ENCODE data around the gene SOCS1. TPM values are rescaled to one million over a fixed set of nuclear protein-coding genes. Genes with fewer than 3 reads are reported as not detected.

The SOCS1 gene
- total and polyA plus RNA-seq, 2 experiments from 2014 or later, result 84.7 to 104 TPM

DNA sequence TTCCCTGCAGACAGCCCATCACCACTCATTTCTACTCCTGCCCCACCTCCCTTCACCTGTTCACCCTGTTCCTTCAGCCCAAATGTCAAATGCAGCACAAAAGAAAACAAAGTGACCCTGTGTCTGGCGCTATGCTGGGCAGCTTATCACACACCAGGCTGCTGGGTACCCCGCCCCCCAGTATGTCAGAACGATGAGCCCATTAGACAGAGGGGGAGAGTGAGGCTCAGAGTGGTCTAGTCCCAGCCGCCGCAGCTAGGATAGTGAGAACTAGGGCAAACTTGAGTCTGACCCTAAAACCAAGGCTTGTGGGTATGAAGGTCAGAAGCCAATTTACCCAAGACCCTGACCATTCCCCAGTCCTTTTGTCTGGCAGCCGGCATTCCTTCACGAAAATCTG, 9.1 kb upstream of the SOCS1 start:
- peaks cover 3% of the 10 kb centered on the region; the same call in 1 of the 2 replicates for H3K9me2 ChIP-seq (ENCODE audit: insufficient read depth)
- H3K27me3 ChIP-seq (ENCODE audit: insufficient read depth), result no peaks in the 10 kb centered on the region
- H3K9me3 Mint-ChIP-seq, result no peaks in the 10 kb centered on the region
- no peak for TF ChIP-seq ZNF114 (CRISPR knock-in tag; IDR thresholded peaks at IDR 0.05)
- TF ChIP-seq ZNF331 (CRISPR knock-in tag; IDR thresholded peaks at IDR 0.05; ENCODE audit: low read depth), result no peak
- TF ChIP-seq POLR2AphosphoS5 (IDR thresholded peaks at IDR 0.05; ENCODE audit: low read depth), result no peak
- no peak for TF ChIP-seq NANOG (IDR thresholded peaks at IDR 0.05; ENCODE audit: borderline replicate concordance)
- TF ChIP-seq ETS1 (IDR thresholded peaks at IDR 0.05), result no peak
- TF ChIP-seq CREB1 (CRISPR knock-in tag; IDR thresholded peaks at IDR 0.05; ENCODE audit: low read depth), result no peak
- no peak overlapping the region for H2AFZ ChIP-seq
- peaks cover 3% of the 10 kb centered on the region; the same call in 2 of the 3 replicates for H3K4me1 Mint-ChIP-seq
- H3K27me3 Mint-ChIP-seq (ENCODE audit: insufficient read depth, low read depth, poor library complexity), result peaks cover 11% of the 10 kb centered on the region
- no peak overlapping the region for H3K4me3 Mint-ChIP-seq
- no peaks in the 10 kb centered on the region; the same call in 1 of the 2 replicates for H3F3A ChIP-seq (replicated peaks; ENCODE audit: low read depth)
- H3K4me3 ChIP-seq, result no peak overlapping the region
- no peak overlapping the region for H3K27ac ChIP-seq (ENCODE audit: low read depth)
- ATAC-seq (no peak), DNase-seq (ENCODE audit: low spot score) (no peak)
- H3K36me3 ChIP-seq (ENCODE audit: insufficient read depth), result no peaks in the 10 kb centered on the region
- H3K4me2 ChIP-seq, result no peak overlapping the region
- no peak overlapping the region for H3K27ac Mint-ChIP-seq
- no peaks in the 10 kb centered on the region for H3K36me3 Mint-ChIP-seq (ENCODE audit: low read depth)
- H3K79me2 ChIP-seq (replicated peaks; ENCODE audit: insufficient read depth), result no peaks in the 10 kb centered on the region
- H4K20me1 ChIP-seq (replicated peaks; ENCODE audit: insufficient read depth), result no peaks in the 10 kb centered on the region
- H3K4me1 ChIP-seq (ENCODE audit: insufficient read depth), result no peaks in the 10 kb centered on the region; the same call in 1 of the 2 replicates

GRCh38 chr16:11264155-11264832, 8.3 kb upstream of the SOCS1 start:
- ATAC-seq, result no peak
- Histone ChIP-seq H3K4me3 (no peak overlapping the region), H3K4me2 (no peak overlapping the region), H2AFZ (no peak overlapping the region), H3K27me3 (ENCODE audit: insufficient read depth) (no peaks in the 10 kb centered on the region), H3K79me2 (replicated peaks; ENCODE audit: insufficient read depth) (no peaks in the 10 kb centered on the region), H3K9me2 (ENCODE audit: insufficient read depth) (peaks cover 3% of the 10 kb centered on the region; the same call in 1 of the 2 replicates), H4K20me1 (replicated peaks; ENCODE audit: insufficient read depth) (no peaks in the 10 kb centered on the region), H3F3A (replicated peaks; ENCODE audit: low read depth) (peaks cover 3% of the 10 kb centered on the region), H3K4me1 (ENCODE audit: insufficient read depth) (no peaks in the 10 kb centered on the region; the same call in 1 of the 2 replicates), H3K27ac (ENCODE audit: low read depth) (no peak overlapping the region), H3K36me3 (ENCODE audit: insufficient read depth) (no peaks in the 10 kb centered on the region)
- TF ChIP-seq ETS1 (IDR thresholded peaks at IDR 0.05) (no peak), ZNF331 (CRISPR knock-in tag; IDR thresholded peaks at IDR 0.05; ENCODE audit: low read depth) (no peak), EZH2 (IDR thresholded peaks at IDR 0.05; ENCODE audit: low read depth, unreplicated experiment) (no peak), EZH2phosphoT487 (IDR thresholded peaks at IDR 0.05; ENCODE audit: unreplicated experiment) (no peak), JUNB (IDR thresholded peaks at IDR 0.05; ENCODE audit: unreplicated experiment) (no peak), ZNF114 (CRISPR knock-in tag; IDR thresholded peaks at IDR 0.05) (no peak)
- TF ChIP-seq, protein P1, sequence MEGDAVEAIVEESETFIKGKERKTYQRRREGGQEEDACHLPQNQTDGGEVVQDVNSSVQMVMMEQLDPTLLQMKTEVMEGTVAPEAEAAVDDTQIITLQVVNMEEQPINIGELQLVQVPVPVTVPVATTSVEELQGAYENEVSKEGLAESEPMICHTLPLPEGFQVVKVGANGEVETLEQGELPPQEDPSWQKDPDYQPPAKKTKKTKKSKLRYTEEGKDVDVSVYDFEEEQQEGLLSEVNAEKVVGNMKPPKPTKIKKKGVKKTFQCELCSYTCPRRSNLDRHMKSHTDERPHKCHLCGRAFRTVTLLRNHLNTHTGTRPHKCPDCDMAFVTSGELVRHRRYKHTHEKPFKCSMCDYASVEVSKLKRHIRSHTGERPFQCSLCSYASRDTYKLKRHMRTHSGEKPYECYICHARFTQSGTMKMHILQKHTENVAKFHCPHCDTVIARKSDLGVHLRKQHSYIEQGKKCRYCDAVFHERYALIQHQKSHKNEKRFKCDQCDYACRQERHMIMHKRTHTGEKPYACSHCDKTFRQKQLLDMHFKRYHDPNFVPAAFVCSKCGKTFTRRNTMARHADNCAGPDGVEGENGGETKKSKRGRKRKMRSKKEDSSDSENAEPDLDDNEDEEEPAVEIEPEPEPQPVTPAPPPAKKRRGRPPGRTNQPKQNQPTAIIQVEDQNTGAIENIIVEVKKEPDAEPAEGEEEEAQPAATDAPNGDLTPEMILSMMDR (conservative IDR thresholded peaks at IDR 0.05; ENCODE audit: low read depth in 2 of 2), result no peak
- TF ChIP-seq, protein P2, sequence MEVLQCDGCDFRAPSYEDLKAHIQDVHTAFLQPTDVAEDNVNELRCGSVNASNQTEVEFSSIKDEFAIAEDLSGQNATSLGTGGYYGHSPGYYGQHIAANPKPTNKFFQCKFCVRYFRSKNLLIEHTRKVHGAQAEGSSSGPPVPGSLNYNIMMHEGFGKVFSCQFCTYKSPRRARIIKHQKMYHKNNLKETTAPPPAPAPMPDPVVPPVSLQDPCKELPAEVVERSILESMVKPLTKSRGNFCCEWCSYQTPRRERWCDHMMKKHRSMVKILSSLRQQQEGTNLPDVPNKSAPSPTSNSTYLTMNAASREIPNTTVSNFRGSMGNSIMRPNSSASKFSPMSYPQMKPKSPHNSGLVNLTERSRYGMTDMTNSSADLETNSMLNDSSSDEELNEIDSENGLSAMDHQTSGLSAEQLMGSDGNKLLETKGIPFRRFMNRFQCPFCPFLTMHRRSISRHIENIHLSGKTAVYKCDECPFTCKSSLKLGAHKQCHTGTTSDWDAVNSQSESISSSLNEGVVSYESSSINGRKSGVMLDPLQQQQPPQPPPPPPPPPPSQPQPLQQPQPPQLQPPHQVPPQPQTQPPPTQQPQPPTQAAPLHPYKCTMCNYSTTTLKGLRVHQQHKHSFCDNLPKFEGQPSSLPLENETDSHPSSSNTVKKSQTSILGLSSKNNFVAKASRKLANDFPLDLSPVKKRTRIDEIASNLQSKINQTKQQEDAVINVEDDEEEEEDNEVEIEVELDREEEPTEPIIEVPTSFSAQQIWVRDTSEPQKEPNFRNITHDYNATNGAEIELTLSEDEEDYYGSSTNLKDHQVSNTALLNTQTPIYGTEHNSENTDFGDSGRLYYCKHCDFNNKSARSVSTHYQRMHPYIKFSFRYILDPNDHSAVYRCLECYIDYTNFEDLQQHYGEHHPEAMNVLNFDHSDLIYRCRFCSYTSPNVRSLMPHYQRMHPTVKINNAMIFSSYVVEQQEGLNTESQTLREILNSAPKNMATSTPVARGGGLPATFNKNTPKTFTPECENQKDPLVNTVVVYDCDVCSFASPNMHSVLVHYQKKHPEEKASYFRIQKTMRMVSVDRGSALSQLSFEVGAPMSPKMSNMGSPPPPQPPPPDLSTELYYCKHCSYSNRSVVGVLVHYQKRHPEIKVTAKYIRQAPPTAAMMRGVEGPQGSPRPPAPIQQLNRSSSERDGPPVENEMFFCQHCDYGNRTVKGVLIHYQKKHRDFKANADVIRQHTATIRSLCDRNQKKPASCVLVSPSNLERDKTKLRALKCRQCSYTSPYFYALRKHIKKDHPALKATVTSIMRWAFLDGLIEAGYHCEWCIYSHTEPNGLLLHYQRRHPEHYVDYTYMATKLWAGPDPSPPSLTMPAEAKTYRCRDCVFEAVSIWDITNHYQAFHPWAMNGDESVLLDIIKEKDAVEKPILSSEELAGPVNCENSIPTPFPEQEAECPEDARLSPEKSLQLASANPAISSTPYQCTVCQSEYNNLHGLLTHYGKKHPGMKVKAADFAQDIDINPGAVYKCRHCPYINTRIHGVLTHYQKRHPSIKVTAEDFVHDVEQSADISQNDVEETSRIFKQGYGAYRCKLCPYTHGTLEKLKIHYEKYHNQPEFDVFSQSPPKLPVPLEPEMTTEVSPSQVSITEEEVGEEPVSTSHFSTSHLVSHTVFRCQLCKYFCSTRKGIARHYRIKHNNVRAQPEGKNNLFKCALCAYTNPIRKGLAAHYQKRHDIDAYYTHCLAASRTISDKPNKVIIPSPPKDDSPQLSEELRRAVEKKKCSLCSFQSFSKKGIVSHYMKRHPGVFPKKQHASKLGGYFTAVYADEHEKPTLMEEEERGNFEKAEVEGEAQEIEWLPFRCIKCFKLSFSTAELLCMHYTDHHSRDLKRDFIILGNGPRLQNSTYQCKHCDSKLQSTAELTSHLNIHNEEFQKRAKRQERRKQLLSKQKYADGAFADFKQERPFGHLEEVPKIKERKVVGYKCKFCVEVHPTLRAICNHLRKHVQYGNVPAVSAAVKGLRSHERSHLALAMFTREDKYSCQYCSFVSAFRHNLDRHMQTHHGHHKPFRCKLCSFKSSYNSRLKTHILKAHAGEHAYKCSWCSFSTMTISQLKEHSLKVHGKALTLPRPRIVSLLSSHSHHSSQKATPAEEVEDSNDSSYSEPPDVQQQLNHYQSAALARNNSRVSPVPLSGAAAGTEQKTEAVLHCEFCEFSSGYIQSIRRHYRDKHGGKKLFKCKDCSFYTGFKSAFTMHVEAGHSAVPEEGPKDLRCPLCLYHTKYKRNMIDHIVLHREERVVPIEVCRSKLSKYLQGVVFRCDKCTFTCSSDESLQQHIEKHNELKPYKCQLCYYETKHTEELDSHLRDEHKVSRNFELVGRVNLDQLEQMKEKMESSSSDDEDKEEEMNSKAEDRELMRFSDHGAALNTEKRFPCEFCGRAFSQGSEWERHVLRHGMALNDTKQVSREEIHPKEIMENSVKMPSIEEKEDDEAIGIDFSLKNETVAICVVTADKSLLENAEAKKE (CRISPR knock-in tag; IDR thresholded peaks at IDR 0.05), result no peak
- H3K36me3 Mint-ChIP-seq (ENCODE audit: low read depth), result no peaks in the 10 kb centered on the region
- H3K4me3 Mint-ChIP-seq, result no peak overlapping the region
- peaks cover 11% of the 10 kb centered on the region for H3K27me3 Mint-ChIP-seq (ENCODE audit: insufficient read depth, low read depth, poor library complexity)
- H3K4me1 Mint-ChIP-seq, result peaks cover 4% of the 10 kb centered on the region
- no peaks in the 10 kb centered on the region; the same call in 2 of the 3 replicates for H3K9me3 Mint-ChIP-seq
- no peak for DNase-seq (ENCODE audit: low spot score)
- H3K27ac Mint-ChIP-seq, result no peak overlapping the region
